GM18870 (cell line): ENCODE results near the gene DPYD.
A peak's percentile ranks its signal among the peaks of the same experiment; 100 is the strongest.

Source experiments
- ATAC-seq: cut with Tn5 transposase; IDR thresholded peaks from one replicate; pipeline ENCODE4 v1.9.1; 2021; ENCODE audit warnings: moderate library complexity; ENCODE audit not compliant: unreplicated experiment

The DPYD gene

DNA sequence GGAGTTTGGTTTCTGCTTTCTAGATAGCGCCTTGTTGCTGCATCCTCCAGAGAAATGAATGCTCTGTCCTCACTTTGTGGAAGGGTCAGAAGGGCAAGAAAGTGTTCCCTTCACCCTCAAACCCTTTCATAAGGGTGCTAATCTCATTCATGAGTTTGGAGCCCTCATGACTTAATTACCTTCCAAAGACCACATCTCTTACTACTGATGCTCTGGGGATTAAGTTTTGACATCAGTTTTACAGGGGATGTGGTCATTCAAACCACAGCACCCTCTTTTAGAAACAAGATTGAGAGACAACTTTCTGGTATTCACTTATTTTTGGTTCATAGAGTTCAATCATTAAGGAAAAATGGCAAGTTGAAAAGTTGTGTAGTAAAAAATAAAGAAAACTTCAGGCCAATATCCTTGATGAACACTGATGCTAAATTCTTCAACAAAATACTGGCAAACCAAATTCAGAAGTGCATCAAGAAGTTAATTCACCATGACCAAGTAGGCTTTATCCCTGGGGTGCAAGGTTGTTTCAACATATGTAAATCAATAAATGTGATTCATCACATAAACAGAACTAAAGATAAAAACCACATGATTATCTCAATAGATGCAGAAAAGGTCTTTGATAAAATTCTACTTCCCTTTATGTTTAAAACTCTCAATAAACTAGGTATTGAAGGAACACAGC is 757.1 kb downstream of the DPYD start:
- peak; percentile 62 for ATAC-seq

DNA sequence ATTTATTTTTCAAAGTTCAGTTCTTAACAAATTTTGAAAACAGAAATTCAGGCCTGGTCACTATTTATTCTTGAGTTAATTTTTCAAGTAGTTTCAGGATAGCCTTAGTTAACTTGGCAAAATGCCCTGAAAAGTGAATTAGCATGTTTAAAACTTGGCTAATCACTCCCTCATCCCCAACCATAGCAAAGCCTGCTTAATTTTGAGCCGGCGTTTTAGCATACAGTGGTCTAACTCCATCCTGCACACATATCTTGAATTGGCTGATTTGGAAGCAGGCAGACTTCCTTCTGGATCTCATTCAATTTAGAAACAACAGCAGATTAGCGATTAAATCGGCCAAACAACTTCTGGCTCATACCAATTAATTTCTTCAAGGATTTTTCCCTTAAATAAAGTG is 760.0 kb downstream of the DPYD start:
- ATAC-seq: no peak

DNA sequence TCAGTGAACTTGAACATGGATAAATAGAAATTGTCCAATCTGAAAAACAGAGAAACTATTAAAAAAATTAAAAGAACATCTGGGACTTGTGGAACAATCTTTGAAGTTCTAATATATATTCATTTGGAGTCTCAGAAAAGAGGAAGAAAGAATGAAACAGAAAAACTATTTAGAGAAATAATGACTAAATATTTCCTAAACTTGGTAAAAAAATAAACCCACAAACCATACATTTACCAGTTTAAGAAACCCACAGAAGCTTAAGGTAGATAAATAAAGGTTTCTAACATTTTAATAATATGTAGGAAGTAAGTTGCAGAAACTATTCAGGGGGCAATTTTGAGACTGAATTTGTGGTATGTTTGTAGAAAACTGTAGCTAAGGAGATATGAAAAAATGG is 761.5 kb downstream of the DPYD start:
- ATAC-seq: peak; percentile 73

DNA sequence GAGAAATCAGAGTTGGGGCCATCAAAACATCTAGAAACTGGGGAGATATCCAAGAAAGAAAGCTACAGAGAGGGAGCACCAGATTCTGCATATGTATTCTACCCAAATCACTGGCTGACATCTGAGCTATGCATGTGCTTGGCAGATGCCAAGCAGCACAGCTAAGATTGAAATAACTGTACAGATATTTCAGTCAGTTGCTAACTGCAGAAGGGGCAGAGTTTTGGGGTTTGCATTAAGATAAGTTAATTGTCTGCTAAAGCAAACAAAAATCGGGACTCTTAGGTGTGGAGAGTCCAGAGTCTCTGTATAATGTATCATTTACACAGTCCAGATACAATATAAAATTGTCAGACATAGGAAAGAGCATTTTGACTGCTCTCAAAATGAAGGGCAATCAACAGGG is 762.1 kb downstream of the DPYD start:
- no peak for ATAC-seq

DNA sequence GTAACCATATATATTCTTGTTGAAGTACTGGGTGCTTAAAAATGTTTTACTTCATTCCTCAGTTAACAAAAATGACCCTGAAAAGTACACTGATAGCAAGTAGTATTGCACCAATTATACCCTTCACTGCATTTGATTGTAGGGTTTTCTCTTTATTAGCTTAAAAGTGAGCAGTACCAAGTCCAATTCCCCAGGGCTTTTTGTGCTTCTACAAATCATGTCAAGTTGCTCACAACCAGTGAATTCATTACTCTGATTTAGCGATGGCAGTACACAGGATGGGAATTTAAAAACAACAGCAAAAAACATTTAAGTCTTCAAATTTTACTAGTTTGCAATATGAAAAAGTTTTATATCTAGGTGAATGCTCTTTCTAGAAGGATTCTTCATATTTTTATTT is 762.8 kb downstream of the DPYD start:
- no peak for ATAC-seq

DNA sequence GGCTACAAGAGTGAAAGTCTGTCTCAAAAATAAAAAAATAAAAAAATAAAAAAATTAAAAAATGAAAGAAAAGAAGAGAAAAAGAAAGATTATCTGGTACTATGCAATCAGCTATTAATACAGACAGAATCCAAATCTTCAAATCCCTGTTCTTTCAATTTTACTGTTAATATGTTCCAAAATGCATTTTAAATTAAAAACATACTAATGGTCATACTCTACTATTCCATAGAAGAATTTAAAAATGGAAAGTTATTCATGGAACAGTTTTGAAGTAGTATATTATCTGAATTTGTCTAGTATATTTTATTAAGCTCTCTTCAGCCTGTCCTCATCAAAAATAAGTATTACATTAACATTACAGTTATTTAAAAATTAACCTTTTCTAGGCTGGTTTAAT is 769.2 kb downstream of the DPYD start:
- ATAC-seq: no peak

DNA sequence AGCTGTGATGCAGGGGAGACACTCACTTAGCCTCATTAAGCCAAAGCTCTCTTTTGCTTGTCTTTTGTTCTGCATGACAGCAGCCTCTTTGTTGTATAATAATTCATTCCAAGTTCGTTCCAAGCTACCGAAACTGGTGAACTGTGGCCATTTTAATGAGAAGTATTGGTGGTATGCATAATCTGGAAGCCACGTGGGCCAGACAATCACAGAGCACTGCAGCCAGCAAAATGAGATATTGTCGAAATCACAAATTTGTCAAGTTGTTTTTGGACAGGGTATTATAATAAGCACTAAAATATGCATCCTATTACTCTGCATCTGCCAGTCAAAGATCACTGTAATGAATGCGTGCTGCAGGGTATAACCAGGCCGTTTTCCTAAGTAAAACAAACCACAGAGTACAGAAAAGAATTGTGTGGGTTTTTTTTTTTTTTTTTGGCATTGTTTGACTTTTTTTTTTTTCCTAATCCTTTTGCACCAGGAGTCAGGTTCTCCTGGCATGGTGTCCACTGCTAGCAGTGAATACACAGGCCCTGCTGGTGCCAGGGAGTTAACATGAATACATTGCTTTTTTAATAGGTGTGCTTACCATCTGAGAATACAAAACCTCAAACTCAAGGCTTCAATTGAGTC is 775.4 kb downstream of the DPYD start:
- ATAC-seq: no peak

DNA sequence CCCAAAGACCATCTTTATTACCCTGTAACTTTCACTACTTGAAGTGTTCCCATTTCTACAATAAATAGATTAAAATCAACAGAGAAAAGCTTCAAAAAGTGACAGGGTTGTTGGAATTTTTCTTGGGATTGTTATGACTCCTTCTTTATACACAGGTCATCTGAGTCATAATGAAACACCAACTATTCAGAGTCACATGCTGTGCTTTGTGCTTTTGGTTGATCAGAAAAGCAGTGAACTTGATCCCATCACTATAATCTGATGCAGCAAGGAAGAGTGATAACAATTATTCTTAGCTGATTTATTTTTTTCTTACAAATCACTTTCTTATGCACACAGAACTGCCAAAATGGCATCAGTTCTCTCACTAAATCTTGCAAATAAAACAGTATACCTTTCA is 776.3 kb downstream of the DPYD start:
- ATAC-seq: no peak

DNA sequence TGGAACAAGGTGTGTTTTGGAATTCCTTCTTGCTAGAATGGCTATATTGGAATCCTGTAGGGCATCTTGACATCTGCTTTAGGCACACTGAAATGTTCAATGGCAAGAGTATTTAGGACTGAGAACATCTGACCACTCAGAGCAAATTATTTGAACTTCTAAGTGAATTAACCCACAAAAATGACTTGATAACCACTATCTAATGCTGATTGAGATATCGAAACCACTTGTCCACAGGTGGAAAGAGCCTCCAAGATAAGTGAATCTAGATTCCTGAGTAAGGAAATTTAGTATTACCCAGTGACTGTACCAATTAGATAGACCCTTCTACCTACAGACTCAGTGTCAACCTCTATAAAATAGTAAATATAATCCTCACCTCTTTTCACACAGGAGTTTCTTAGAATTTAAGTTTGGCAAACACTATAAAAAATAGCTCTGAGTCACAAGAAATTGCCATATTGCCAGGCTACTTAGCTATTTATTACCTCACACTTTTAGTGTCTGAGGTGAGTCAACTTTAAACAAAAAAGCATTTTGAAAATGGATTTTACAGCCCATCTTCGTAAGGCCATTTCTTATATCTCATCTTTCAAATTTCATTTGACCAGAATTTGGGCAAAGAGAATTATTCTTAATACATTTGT is 777.5 kb downstream of the DPYD start:
- no peak for ATAC-seq

DNA sequence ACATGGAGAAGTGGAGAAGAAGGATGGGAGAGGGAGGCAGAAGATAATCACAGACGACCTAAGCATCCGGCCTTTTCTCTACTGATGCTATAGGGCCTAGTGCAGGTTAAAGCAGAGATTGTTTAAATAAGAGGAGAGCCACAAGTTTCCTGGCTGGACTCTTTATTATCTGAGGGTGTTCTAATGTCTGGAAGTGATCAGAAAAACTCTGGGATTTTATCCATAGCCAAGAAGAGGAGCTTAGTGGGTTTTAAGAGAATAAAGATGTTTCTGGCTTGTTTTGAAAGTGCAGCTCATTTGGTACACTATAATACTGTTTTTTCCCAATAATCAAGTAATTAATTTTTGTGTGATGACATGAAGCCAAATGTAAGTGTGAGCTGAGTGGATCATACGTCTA is 780.2 kb downstream of the DPYD start:
- ATAC-seq: no peak

DNA sequence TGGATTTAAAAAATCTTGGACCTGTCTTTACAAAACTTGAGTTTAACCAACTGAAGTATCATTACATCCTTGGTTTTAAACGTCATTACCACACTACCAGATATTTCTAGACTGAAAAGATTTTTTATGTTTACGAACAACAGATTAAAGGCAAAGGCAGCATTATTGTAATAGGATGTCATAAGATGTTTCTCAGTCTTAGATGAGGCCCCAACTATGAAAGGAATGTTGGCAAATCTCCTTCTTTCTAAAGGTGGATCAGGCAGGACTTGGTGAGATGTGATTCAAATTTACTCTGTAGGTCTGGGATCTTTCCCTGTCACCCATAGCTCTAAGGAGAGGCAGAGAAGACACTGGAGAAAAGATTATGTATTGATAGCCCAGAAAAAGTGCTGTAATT is 781.3 kb downstream of the DPYD start:
- no peak for ATAC-seq

DNA sequence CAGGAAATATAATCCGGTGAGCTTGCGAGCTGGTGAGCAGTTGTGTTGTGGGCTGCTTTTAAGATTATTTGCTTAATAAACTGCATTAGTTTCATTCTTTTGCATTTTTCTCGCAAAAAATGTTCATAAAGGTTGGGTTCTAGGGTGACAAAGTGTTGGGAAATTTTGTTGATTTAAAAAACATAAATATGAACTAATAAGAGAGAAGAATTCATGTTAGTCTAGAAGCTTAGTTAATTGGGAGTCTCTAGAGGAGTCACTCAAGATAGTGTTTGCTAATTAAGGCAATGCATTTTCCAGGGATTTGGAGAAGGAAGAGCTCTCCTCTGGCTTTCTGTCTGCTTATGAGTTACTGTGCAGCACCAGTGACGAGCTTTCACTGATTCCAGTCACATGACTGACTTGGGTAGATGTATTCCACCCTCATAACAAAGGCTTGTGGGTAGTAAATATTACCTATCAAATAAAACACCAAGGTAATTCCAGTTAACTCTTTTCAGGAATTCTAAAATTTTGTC is 782.3 kb downstream of the DPYD start:
- ATAC-seq: peak; percentile 55

DNA sequence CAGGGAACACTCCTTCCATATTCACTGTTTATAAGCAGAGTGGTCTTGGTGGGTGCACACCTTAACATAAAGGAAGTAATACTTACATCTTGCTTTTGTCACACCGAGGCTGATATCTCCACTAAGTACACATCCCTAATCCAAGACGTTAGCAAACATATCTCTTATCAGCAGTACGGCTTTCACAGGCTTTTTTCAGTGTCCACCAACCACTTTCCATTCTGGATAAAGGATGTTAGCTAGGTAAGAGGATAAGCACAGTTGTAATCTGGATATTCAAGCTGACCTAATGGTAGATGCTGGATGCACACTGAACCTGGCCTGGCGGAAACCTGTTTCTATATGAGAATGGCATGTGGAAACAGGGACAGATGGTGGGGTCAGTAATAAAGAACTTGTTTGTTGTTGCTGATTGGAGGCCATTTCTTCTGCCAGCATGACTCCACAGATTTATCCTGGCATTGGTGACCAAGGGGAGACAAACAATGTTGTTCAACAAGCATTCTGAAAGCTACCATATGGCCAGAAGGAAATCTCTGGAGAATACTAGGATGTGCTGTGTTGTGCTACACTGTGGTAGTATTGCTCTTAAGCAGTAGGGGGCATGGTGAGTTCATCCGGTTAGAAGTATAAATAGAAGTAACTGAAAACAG is 782.8 kb downstream of the DPYD start:
- ATAC-seq: peak; percentile 100

DNA sequence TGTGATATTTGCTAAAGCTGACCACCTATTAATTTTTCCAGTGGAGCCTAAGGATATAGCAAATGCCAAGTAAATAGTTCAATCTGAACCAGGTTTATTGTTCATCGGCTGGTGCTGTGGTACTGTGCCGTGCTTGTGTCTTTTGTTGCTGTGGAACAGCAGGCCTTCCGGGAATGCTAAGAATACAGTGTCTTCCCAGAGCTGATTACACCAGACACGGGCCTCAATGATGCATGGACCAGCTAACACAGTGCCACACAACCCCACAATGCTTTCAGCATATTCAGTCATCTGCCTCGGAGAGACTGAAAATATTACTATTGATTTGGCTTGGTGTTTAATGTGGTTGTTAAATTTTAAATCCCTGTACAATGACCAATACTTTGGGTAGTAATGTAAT is 783.8 kb downstream of the DPYD start:
- no peak for ATAC-seq

DNA sequence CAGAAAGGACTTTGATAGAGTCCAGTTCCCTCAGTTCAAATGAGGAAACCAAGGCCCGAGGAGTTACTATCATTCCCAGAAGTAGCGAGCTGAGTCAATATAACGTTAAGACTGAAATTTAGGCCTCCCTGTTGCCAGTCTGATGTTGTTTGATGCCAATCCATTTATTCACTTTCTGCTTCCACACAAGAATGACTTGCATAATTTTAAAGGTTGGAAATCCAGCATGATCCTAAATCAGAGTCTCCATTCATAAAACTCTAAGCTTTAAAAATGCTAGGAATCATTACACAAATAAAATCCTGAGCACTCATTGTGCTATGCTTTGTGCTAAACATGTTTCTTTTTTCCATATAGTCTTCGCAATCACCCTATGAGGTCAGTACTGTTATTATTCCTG is 784.9 kb downstream of the DPYD start:
- no peak for ATAC-seq

DNA sequence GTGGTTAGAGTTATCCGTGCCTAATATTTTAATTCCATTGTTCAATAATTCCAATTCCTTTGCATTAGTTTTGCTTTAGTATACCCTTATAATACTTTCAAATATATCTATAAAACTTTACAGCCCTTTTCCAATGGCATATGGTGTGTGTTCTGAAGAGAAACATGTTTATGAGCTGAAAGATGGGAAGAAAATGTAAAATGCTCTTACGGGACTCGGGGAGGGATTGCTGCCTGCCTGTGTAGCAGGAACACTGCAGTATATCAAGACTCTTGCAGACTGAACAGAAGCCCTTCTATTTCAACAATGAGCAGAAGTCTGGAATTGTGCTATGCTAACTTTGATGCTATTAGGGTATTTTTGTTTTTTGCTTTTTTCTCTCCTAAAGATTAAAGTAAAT is 792.4 kb downstream of the DPYD start:
- no peak for ATAC-seq

DNA sequence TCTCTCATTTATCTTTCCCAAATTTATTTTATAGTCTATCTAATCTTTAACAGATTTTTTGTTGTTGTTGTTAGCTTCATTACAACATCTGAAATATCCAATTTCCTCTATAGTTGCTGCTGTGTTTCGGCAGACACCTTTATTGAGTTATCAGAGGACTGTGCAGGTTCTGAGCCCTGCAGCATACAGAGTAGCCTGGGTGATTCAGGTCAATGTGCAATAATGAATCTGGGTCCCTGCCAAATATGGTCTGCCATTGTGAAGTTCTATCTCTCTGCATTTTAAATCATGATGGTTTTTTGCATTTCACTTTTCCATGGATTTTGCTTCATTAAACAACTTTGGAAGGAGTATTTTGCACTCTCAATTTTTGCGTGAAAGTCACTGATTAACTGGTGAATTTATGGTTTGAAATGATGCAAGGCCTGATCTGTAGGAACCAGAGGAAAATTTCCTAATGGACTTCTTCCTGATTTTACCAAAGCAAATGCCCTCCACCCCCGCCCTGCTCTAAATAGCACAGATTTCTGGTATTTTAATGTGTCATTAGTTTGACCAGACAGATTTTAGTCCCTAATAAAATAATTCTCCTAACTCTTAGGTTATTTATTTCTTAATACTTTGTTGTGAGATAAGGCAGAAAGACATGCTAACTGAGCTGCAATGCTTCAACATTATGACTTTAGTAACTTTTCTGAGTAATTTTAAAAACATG is 797.0 kb downstream of the DPYD start:
- no peak for ATAC-seq

DNA sequence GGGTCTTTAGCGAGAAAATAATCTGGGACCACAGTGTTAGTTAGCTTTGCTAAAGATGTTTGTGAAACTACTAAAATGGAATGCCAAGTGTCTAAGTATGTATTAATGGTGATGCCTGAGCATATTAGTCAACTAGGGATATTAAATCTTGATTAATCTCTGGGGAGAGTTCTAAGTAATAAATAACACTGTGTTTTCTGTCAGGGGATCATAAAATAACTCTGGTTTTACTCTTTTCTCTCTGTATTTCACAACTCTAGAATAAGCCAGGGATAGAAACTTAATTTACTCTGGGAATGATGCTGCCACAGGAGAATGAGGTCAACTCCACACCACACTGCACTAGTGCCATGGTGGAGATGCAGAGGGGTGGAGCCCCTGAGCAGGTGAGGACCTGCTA is 800.0 kb downstream of the DPYD start:
- no peak for ATAC-seq

DNA sequence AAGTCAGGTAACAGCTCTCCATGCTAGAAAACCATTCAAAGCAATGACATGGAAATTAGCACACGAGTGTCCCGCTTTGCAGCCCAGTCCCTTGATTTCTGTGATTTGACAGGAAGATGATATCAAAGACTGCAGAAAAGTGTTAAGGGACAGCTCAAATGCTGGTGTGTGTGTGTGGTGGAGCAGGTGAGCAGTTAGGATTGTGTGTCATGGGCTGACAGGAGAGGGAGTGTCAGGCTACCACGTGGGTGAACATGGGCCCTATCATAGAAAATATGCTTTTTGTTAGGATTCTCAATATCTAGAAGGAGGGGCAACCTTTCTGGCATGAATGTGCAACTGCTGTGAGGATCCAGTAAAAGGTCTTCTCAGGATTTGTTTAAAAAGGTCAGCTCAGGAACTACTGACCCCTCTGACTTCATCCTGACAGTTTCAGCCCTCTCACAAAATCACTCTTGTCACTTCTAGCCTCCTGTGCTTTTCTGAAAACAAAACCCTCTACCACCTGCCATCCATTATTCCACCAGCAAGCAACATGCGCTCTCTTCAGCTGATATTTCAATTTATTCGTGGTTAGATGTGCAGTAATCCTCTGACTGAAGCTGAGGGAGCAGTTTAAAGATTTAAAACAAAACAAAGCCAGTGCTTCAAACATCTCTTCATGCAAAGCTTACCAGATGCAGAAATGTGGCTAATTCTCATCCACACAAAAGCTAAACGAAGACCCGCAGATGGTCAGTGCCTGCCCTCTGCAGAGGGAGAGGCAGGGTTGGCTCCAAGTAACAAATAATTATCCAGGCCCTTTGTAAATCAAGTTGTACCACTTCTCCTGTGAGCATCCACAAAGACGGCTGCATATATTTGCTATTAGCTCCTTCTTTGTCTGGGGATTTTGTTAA is 801.3 kb downstream of the DPYD start:
- ATAC-seq: no peak

DNA sequence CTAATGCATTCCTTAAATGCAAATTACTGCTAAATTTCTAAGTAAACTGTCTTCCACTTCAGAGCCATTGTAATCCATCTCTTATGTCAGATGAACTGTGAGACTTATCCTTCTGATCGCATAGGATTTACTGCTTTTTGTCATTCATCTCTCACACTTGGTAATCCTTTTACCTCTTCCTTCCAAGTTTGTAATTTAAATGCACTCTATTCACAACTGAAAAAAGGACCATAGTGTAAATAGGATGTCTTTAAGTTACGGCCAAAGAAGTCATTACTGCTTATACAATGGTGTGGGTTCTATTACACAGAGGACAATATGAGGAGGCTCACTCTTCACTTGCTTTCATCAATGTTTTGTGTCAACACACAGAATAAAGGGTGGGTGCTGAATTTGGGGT is 806.0 kb downstream of the DPYD start:
- no peak for ATAC-seq
